AG04450 (cell line): ENCODE data around the gene MEN1. TPM values are rescaled to one million over a fixed set of nuclear protein-coding genes. Genes with fewer than 3 reads are reported as not detected.

Source experiments
- CTCF ChIA-PET: fragments of 300-600, 350-600 bp; formaldehyde crosslinking; extraction: SDS; loops from one replicate; lab custom pipeline; 2022; ENCODE audit warnings: antibody characterized with exemption, inconsistent platforms; lab: Charles Lee
- POLR2A ChIA-PET: fragments of 350-600 bp; formaldehyde crosslinking; extraction: SDS; loops from one replicate; lab custom pipeline; 2021; ENCODE audit warnings: antibody characterized with exemption, inconsistent platforms; lab: Yijun Ruan, JAX
- DNase-seq: peaks from one replicate; pipeline ENCODE4 v3.0.0-alpha.2; 2011; ENCODE audit warnings: low read depth, low spot score
- H3K27ac ChIP-seq: one replicate; pipeline ENCODE4 v1.5.1; 2012; ENCODE audit warnings: low read depth, low read length, control low read depth
- H3K27me3 ChIP-seq: one replicate; pipeline ENCODE4 v1.6.0; 2012; ENCODE audit warnings: low read length; ENCODE audit not compliant: control insufficient read depth, insufficient read depth
- H3K4me3 ChIP-seq: 2 replicates; pipeline ENCODE4 v1.5.1; 2011; ENCODE audit warnings: mild to moderate bottlenecking, low read depth, low read length, control low read depth
- H3K9me3 ChIP-seq: 2 replicates; pipeline ENCODE4 v1.5.1; 2012; ENCODE audit warnings: low read length; ENCODE audit not compliant: control insufficient read depth, insufficient read depth
- CTCF ChIP-seq: IDR thresholded peaks from 2 replicates; pipeline ENCODE4 v1.5.1; 2011; ENCODE audit warnings: low read depth, low read length, control low read depth, inconsistent platforms
- polyA plus RNA-seq: library from polyadenylated mRNA; depleted of rRNA; stranded (reverse); fragments of >200 nt; gene quantifications from 2 replicates; pipeline ENCODE4 v1.2.3, GENCODE V29; 2011

Gene MEN1
- polyA plus RNA-seq, 1 experiment: 15.0 TPM

- POLR2A ChIA-PET: no interaction called here
- no peaks in the 10 kb centered on the region for H3K9me3 ChIP-seq
- CTCF ChIA-PET: no interaction called here
- H3K27ac ChIP-seq: no peak overlapping the region
- no peak for TF ChIP-seq CTCF
- H3K27me3 ChIP-seq: no peaks in the 10 kb centered on the region
- no peak for DNase-seq
- H3K4me3 ChIP-seq: no peak overlapping the region
These were observed 20.8 kb downstream of the MEN1 start for GRCh38 chr11:64789331-64790204.

GRCh38 chr11:64788321-64789215, 21.8 kb downstream of the MEN1 start:
- Histone ChIP-seq H3K4me3 (no peak overlapping the region), H3K27me3 (no peaks in the 10 kb centered on the region), H3K27ac (no peak overlapping the region), H3K9me3 (no peaks in the 10 kb centered on the region)
- DNase-seq: no peak
- TF ChIP-seq CTCF: no peak
- ChIA-PET POLR2A (no interaction called here), CTCF (interaction anchor here (0.5 to 1.0 kb wide), 8 partner anchors 9 to 548 kb away, joined by 3 to 7 read pairs (median 4); partner anchors contain the start of genes ARL2 and SF1)

GRCh38 chr11:64787526-64788320, 22.6 kb downstream of the MEN1 start:
- Histone ChIP-seq H3K4me3 (no peak overlapping the region), H3K27ac (no peak overlapping the region), H3K27me3 (no peaks in the 10 kb centered on the region), H3K9me3 (no peaks in the 10 kb centered on the region)
- no peak for DNase-seq
- TF ChIP-seq CTCF: peak; percentile 86
- ChIA-PET CTCF (interaction anchor here (0.6 to 1.0 kb wide), 8 partner anchors 9 to 292 kb away, joined by 3 to 7 read pairs (median 4); partner anchors contain the start of genes ARL2 and SF1), POLR2A (interaction anchor here (0.5 to 1.2 kb wide), 2 partner anchors 9 to 570 kb away, joined by 3 to 7 read pairs; partner anchors contain the start of gene SF1)

GRCh38 chr11:64786308-64786707, 24.0 kb downstream of the MEN1 start:
- Histone ChIP-seq H3K27ac (no peak overlapping the region), H3K27me3 (no peaks in the 10 kb centered on the region), H3K4me3 (no peak overlapping the region), H3K9me3 (no peaks in the 10 kb centered on the region)
- TF ChIP-seq CTCF: no peak
- DNase-seq: no peak
- ChIA-PET POLR2A (interaction anchor here (0.7 to 1.2 kb wide), 2 partner anchors 8 to 11 kb away, joined by 3 to 7 read pairs; partner anchors contain the start of gene SF1), CTCF (interaction anchor here (0.6 to 1.2 kb wide), 4 partner anchors 12 to 507 kb away, joined by 3 to 5 read pairs (median 4); no protein-coding TSS in a partner anchor)
